Activated CD8-positive, alpha-beta T cell treated with anti-CD3 and anti-CD28 coated beads for 36 hours (primary cell): ENCODE data around the gene APBA1. TPM values are rescaled to one million over a fixed set of nuclear protein-coding genes. Genes with fewer than 3 reads are reported as not detected.

Source experiments
- ATAC-seq: fragments of 200-7000 bp; cut with Tn5 transposase; one replicate; pipeline ENCODE4 v1.10.0; 2021; ENCODE audit warnings: mild to moderate bottlenecking, moderate library complexity
- CTCF ChIA-PET: fragments of 350-600 bp; sonication (Branson Sonifier 250); formaldehyde crosslinking; loops from one replicate; lab custom pipeline; 2021; ENCODE audit warnings: antibody characterized with exemption; lab: Charles Lee
- POLR2A ChIA-PET: fragments of 350-600 bp; sonication (Branson Sonifier 250); formaldehyde crosslinking; loops from one replicate; lab custom pipeline; 2021; ENCODE audit warnings: antibody characterized with exemption; lab: Charles Lee
- DNase-seq: peaks from one replicate; pipeline ENCODE4 v3.0.0-alpha.2; 2020
- H3K27ac Mint-ChIP-seq: one replicate; pipeline ENCODE4 v1.8.0; 2021; ENCODE audit warnings: mild to moderate bottlenecking, mixed read lengths
- H3K27me3 Mint-ChIP-seq: one replicate; pipeline ENCODE4 v1.8.0; 2021; ENCODE audit warnings: mixed read lengths
- H3K36me3 Mint-ChIP-seq: one replicate; pipeline ENCODE4 v1.8.0; 2021; ENCODE audit warnings: low read depth, mixed read lengths
- H3K4me1 Mint-ChIP-seq: one replicate; pipeline ENCODE4 v1.8.0; 2021; ENCODE audit warnings: low read depth, mixed read lengths
- H3K4me3 Mint-ChIP-seq: one replicate; pipeline ENCODE4 v1.8.0; 2021; ENCODE audit warnings: mild to moderate bottlenecking, moderate library complexity, mixed read lengths
- H3K9me3 Mint-ChIP-seq: one replicate; pipeline ENCODE4 v1.8.0; 2021; ENCODE audit warnings: mixed read lengths
- CTCF ChIP-seq: fragments of 200-600 bp; IDR thresholded peaks from one replicate; pipeline ENCODE4 v1.8.0; 2022; ENCODE audit warnings: antibody characterized with exemption, mild to moderate bottlenecking
- intact Hi-C: fragments of 100-400 bp; cut with micrococcal nuclease; formaldehyde crosslinking; loops from one replicate; pipeline ENCODE4 v1.10.0; 2022
- total RNA-seq, 2 experiments: library from RNA; stranded (reverse); gene quantifications; one replicate each; pipeline ENCODE4 v1.2.3, GENCODE V29; 2021

APBA1 gene
- total RNA-seq, 2 experiments from 2014 or later = 0.07 TPM; not detected in 1

- CTCF ChIA-PET = no interaction called here
- peaks cover 12% of the 10 kb centered on the region for H3K9me3 Mint-ChIP-seq
- no peaks in the 10 kb centered on the region for H3K36me3 Mint-ChIP-seq
Measured at GRCh38 chr9:69527454-69527853, 144.7 kb downstream of the APBA1 start.

GRCh38 chr9:69526699-69527098 is 145.5 kb downstream of the APBA1 start:
- ChIA-PET POLR2A (no interaction called here), CTCF (interaction anchor here (1.3 kb wide), 1 partner anchor 104 kb away, joined by 4 read pairs; no protein-coding TSS in a partner anchor)
- intact Hi-C loops = no loop called here
- TF ChIP-seq CTCF = no peak
- Mint-ChIP-seq H3K4me1 (no peaks in the 10 kb centered on the region), H3K36me3 (no peaks in the 10 kb centered on the region), H3K27ac (no peak overlapping the region), H3K27me3 (peaks cover 3% of the 10 kb centered on the region), H3K4me3 (no peak overlapping the region), H3K9me3 (peaks cover 12% of the 10 kb centered on the region)
- DNase-seq (no peak), ATAC-seq (no peak)

More at GRCh38 chr9:69527454-69527853, 144.7 kb downstream of the APBA1 start:
- Mint-ChIP-seq H3K4me1 (no peaks in the 10 kb centered on the region), H3K4me3 (no peak overlapping the region), H3K27me3 (peaks cover 3% of the 10 kb centered on the region), H3K27ac (no peak overlapping the region)
- DNase-seq (no peak), ATAC-seq (no peak)
- POLR2A ChIA-PET = no interaction called here
- no peak for TF ChIP-seq CTCF
- intact Hi-C loops = no loop called here

- no peak overlapping the region for H3K27ac Mint-ChIP-seq
- H3K9me3 Mint-ChIP-seq = peaks cover 2% of the 10 kb centered on the region
- ATAC-seq = no peak
- no peaks in the 10 kb centered on the region for H3K4me1 Mint-ChIP-seq
- no peak for DNase-seq
- peaks cover 11% of the 10 kb centered on the region for H3K27me3 Mint-ChIP-seq
- ChIA-PET POLR2A (no interaction called here), CTCF (interaction anchor here (1.6 kb wide), 1 partner anchor 98 kb away, joined by 6 read pairs; no protein-coding TSS in a partner anchor)
- H3K36me3 Mint-ChIP-seq = peaks cover 1% of the 10 kb centered on the region
- TF ChIP-seq CTCF = no peak
- intact Hi-C loops = no loop called here
- no peak overlapping the region for H3K4me3 Mint-ChIP-seq
Measured at GRCh38 chr9:69519470-69520240, 152.5 kb downstream of the APBA1 start.

GRCh38 chr9:69516353-69517322 is 155.5 kb downstream of the APBA1 start:
- Mint-ChIP-seq H3K4me1 (no peaks in the 10 kb centered on the region), H3K27me3 (peaks cover 8% of the 10 kb centered on the region), H3K36me3 (peaks cover 1% of the 10 kb centered on the region), H3K4me3 (no peak overlapping the region), H3K27ac (no peak overlapping the region), H3K9me3 (no peaks in the 10 kb centered on the region)
- CTCF ChIA-PET = no interaction called here
- ATAC-seq (no peak), DNase-seq (no peak)
- no peak for TF ChIP-seq CTCF
- POLR2A ChIA-PET = no interaction called here
- intact Hi-C loops = no loop called here
